PC-3 (cell line): ENCODE data around the gene RTTN. TPM values are rescaled to one million over a fixed set of nuclear protein-coding genes. Genes with fewer than 3 reads are reported as not detected.

Experiments
- ATAC-seq: fragments of 200-7000 bp; cut with Tn5 transposase; 2 replicates; pipeline ENCODE4 v1.9.1; 2020; ENCODE audit warnings: mild to moderate bottlenecking, moderate library complexity
- BruUV-seq: library from RNA; stranded (reverse); fragments of 400-500 nt; replicated peaks from 2 replicates; lab custom pipeline; 2021; lab: Mats Ljungman, UMichigan
- CTCF ChIA-PET: fragments of 300-600 bp; sonication (Branson Sonifier 250); formaldehyde crosslinking; loops from one replicate; lab custom pipeline; 2022; ENCODE audit warnings: antibody characterized with exemption; lab: Charles Lee
- POLR2A ChIA-PET: fragments of 300-600 bp; sonication (Branson Sonifier 250); formaldehyde crosslinking; loops from one replicate; lab custom pipeline; 2022; ENCODE audit warnings: antibody characterized with exemption; ENCODE audit not compliant: unreplicated experiment; lab: Charles Lee
- DNase-seq: peaks from one replicate; pipeline ENCODE4 v3.0.0-alpha.2; 2015
- H2AFZ ChIP-seq: fragments of 300-600 bp; sonication (generic); 2 replicates; pipeline ENCODE4 v1.6.0; 2016; ENCODE audit warnings: antibody characterized with exemption, low read length
- H3F3A ChIP-seq: fragments of 300-600 bp; sonication (generic); one replicate; pipeline ENCODE4 v1.6.0; 2017; ENCODE audit warnings: antibody characterized with exemption, low read length, control low read depth, mild to moderate bottlenecking; ENCODE audit not compliant: unreplicated experiment
- H3K27ac ChIP-seq: fragments of 300-600 bp; sonication (generic); 2 replicates; pipeline ENCODE4 v1.5.1; 2016; ENCODE audit warnings: mild to moderate bottlenecking, low read length
- H3K27me3 ChIP-seq: fragments of 300-600 bp; sonication (generic); 2 replicates; pipeline ENCODE4 v1.6.1; 2016; ENCODE audit warnings: low read length, mixed read lengths
- H3K36me3 ChIP-seq: fragments of 300-600 bp; sonication (generic); 2 replicates; pipeline ENCODE4 v1.6.1; 2016; ENCODE audit warnings: low read depth, mixed run types, low read length, mixed read lengths
- H3K4me1 ChIP-seq: fragments of 300-600 bp; sonication (generic); 2 replicates; pipeline ENCODE4 v1.5.1; 2016; ENCODE audit warnings: low read length; ENCODE audit not compliant: insufficient read depth
- H3K4me2 ChIP-seq: fragments of 300-600 bp; sonication (generic); 2 replicates; pipeline ENCODE4 v1.6.0; 2016; ENCODE audit warnings: low read length
- H3K4me3 ChIP-seq: fragments of 300-600 bp; sonication (generic); 2 replicates; pipeline ENCODE4 v1.5.1; 2016; ENCODE audit warnings: mild to moderate bottlenecking, low read length, mixed read lengths
- H3K79me2 ChIP-seq: fragments of 300-600 bp; sonication (generic); 2 replicates; pipeline ENCODE4 v1.6.1; 2017; ENCODE audit warnings: low read length, mixed read lengths
- H3K9ac ChIP-seq: fragments of 300-600 bp; sonication (generic); 2 replicates; pipeline ENCODE4 v1.6.0; 2016; ENCODE audit warnings: mild to moderate bottlenecking, low read length
- H3K9me2 ChIP-seq: fragments of 300-600 bp; sonication (generic); replicated peaks from 2 replicates; pipeline ENCODE4 v1.6.1; 2016; ENCODE audit warnings: mixed run types, low read length, mixed read lengths
- H3K9me3 ChIP-seq: fragments of 300-600 bp; sonication (generic); 2 replicates; pipeline ENCODE4 v1.6.1; 2016; ENCODE audit warnings: low read length, mixed read lengths
- H4K20me1 ChIP-seq: fragments of 300-600 bp; sonication (generic); 2 replicates; pipeline ENCODE4 v1.6.1; 2016; ENCODE audit warnings: low read length, mixed read lengths
- CTCF ChIP-seq: fragments of 300-600 bp; sonication (generic); conservative IDR thresholded peaks from 2 replicates; pipeline ENCODE4 v1.5.1; 2017; ENCODE audit warnings: antibody characterized with exemption, low read depth, mild to moderate bottlenecking, low read length
- EZH2 ChIP-seq: fragments of 300-600 bp; sonication (generic); IDR thresholded peaks from one replicate; pipeline ENCODE4 v1.6.1; 2017; ENCODE audit warnings: antibody characterized with exemption, mild to moderate bottlenecking, low read length; ENCODE audit not compliant: unreplicated experiment
- EZH2phosphoT487 ChIP-seq: fragments of 300-600 bp; sonication (generic); IDR thresholded peaks from 2 replicates; pipeline ENCODE4 v1.6.1; 2018; ENCODE audit warnings: mild to moderate bottlenecking, antibody characterized with exemption, low read length, borderline replicate concordance
- intact Hi-C: fragments of 100-400 bp; cut with micrococcal nuclease; formaldehyde crosslinking; loops from 2 replicates; pipeline ENCODE4 v1.9.0; 2023
- total RNA-seq: library from RNA; depleted of rRNA; stranded (reverse); fragments of >200 nt; gene quantifications from 2 replicates; pipeline ENCODE4 v1.2.3, GENCODE V29; 2014

The RTTN gene
- total RNA-seq, 1 experiment from 2014 or later = 24.7 TPM

DNA sequence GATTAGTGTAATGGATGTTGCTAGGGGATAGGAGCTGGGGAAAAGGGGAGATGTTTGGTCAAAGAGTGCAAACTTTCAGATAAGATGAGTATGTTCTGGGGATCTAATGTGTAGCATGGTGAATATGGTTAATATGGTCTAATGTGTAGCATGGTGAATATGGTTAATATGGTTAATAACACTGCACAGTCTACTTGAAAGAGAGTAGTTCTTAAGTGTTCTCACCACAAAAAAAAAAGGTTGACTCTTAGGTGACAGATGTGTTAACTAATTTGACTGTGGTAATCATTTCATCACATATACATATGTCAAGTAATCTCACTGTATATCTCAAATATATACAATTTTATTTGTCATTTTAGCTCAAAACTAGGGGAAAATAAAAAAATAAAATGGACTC, 136.5 kb downstream of the RTTN start:
- intact Hi-C loops = no loop called here
- no peaks in the 10 kb centered on the region for H3K79me2 ChIP-seq
- no peak for ATAC-seq
- no peaks in the 10 kb centered on the region for H3K27me3 ChIP-seq
- H3K27ac ChIP-seq = no peak overlapping the region
- no peaks in the 10 kb centered on the region for H4K20me1 ChIP-seq
- no TSS peak for BruUV-seq
- H3K9me3 ChIP-seq = no peaks in the 10 kb centered on the region
- CTCF ChIA-PET = no interaction called here
- POLR2A ChIA-PET = no interaction called here
- no peaks in the 10 kb centered on the region for H3K4me1 ChIP-seq
- no peak overlapping the region for H3K4me2 ChIP-seq
- no peak for DNase-seq
- H3K9ac ChIP-seq = no peak overlapping the region
- no peak overlapping the region for H2AFZ ChIP-seq
- no peaks in the 10 kb centered on the region for H3F3A ChIP-seq
- no peak for TF ChIP-seq EZH2
- TF ChIP-seq CTCF = no peak
- no peak for TF ChIP-seq EZH2phosphoT487
- peaks cover 7% of the 10 kb centered on the region; the same call in 1 of the 2 replicates for H3K36me3 ChIP-seq
- H3K9me2 ChIP-seq = no peaks in the 10 kb centered on the region
- no peak overlapping the region for H3K4me3 ChIP-seq

- Histone ChIP-seq H3F3A (no peaks in the 10 kb centered on the region), H4K20me1 (no peaks in the 10 kb centered on the region), H3K36me3 (peaks cover 6% of the 10 kb centered on the region; the same call in 1 of the 2 replicates), H3K4me1 (no peaks in the 10 kb centered on the region), H2AFZ (no peak overlapping the region), H3K4me3 (no peak overlapping the region), H3K4me2 (no peak overlapping the region), H3K9me2 (no peaks in the 10 kb centered on the region), H3K27ac (no peak overlapping the region), H3K9ac (no peak overlapping the region), H3K79me2 (no peaks in the 10 kb centered on the region), H3K27me3 (no peaks in the 10 kb centered on the region), H3K9me3 (no peaks in the 10 kb centered on the region)
- no TSS peak for BruUV-seq
- ATAC-seq (no peak), DNase-seq (no peak)
- no peak for TF ChIP-seq EZH2phosphoT487
- TF ChIP-seq CTCF = no peak
- TF ChIP-seq EZH2 = no peak
- ChIA-PET CTCF (no interaction called here), POLR2A (no interaction called here)
- intact Hi-C loops = no loop called here
Measured at GRCh38 chr18:70059684-70060083, 145.8 kb downstream of the RTTN start.

DNA sequence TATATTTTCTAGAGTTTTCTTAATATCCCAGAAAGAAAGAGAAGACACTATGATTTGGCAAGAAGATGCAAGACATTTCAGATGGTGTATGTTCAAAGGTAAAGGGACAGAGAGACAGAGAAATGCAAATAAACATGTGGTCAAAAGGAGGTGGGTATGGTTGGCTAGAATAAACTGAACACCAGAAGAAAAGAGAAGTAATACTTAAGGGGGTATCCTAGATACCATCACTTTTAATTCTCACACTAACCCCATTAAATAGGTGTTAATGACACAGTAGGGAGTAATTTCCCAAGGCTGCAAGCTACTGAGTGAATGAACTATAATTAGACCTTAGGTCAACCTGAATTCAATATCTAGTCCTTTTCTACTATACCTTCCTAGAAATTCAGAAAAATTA, 146.6 kb downstream of the RTTN start:
- no TSS peak for BruUV-seq
- intact Hi-C loops = no loop called here
- no peak overlapping the region for H3K4me3 ChIP-seq

More for the DNA sequence above, 146.6 kb downstream of the RTTN start:
- no peak for ATAC-seq
- ChIA-PET POLR2A (no interaction called here), CTCF (no interaction called here)
- H3K79me2 ChIP-seq = no peaks in the 10 kb centered on the region
- no peaks in the 10 kb centered on the region for H3K9me3 ChIP-seq
- no peak for DNase-seq
- H3K9me2 ChIP-seq = no peaks in the 10 kb centered on the region
- H3K4me2 ChIP-seq = no peak overlapping the region
- TF ChIP-seq CTCF (no peak), EZH2phosphoT487 (no peak), EZH2 (no peak)
- no peak overlapping the region for H3K9ac ChIP-seq
- no peaks in the 10 kb centered on the region for H3F3A ChIP-seq
- no peak overlapping the region for H3K27ac ChIP-seq
- peaks cover 6% of the 10 kb centered on the region; the same call in 1 of the 2 replicates for H3K36me3 ChIP-seq
- H2AFZ ChIP-seq = no peak overlapping the region
- H3K4me1 ChIP-seq = no peaks in the 10 kb centered on the region
- H4K20me1 ChIP-seq = no peaks in the 10 kb centered on the region
- H3K27me3 ChIP-seq = no peaks in the 10 kb centered on the region
